Mesenchymal stem cell (in vitro differentiated cells and primary cell): ENCODE data around the gene CHCHD3.

Experiments used
- DNase-seq: peaks from one replicate; pipeline ENCODE4 v3.0.0-alpha.2; 2013
- H2AFZ ChIP-seq: one replicate; pipeline ENCODE4 v1.6.1; 2013; ENCODE audit warnings: low read depth, mild to moderate bottlenecking, control low read depth, inconsistent platforms, low read length, moderate library complexity
- H2AK5ac ChIP-seq: 2 replicates; pipeline ENCODE4 v1.6.1; 2013; ENCODE audit warnings: low read length, moderate library complexity, mild to moderate bottlenecking, inconsistent platforms; ENCODE audit not compliant: severe bottlenecking
- H2BK120ac ChIP-seq: one replicate; pipeline ENCODE4 v1.6.1; 2013; ENCODE audit warnings: low read depth, mild to moderate bottlenecking, inconsistent platforms, low read length, moderate library complexity
- H2BK12ac ChIP-seq, 2 experiments: one replicate each; pipeline ENCODE4 v1.6.1; 2013; ENCODE audit warnings: inconsistent platforms in 2 of 2, low read length in 2 of 2, mild to moderate bottlenecking in 2 of 2, moderate library complexity in 2 of 2, control low read depth in 1 of 2
- H2BK15ac ChIP-seq: one replicate; pipeline ENCODE4 v1.6.1; 2013; ENCODE audit warnings: mild to moderate bottlenecking, low read depth, inconsistent platforms; ENCODE audit not compliant: poor library complexity, severe bottlenecking
- H2BK5ac ChIP-seq: 2 replicates; pipeline ENCODE4 v1.6.1; 2013; ENCODE audit warnings: low read depth, mild to moderate bottlenecking, low read length, control low read depth, inconsistent platforms; ENCODE audit not compliant: poor library complexity, severe bottlenecking
- H3K14ac ChIP-seq, 2 experiments: one replicate each; pipeline ENCODE4 v1.6.1; 2013; ENCODE audit warnings: inconsistent platforms in 2 of 2, low read length in 2 of 2, control low read depth in 1 of 2, mild to moderate bottlenecking in 1 of 2, moderate library complexity in 1 of 2
- H3K18ac ChIP-seq, 2 experiments: one replicate each; pipeline ENCODE4 v1.6.1; 2013; ENCODE audit warnings: inconsistent platforms in 2 of 2, low read length in 2 of 2, control low read depth in 1 of 2, low read depth in 1 of 2, mild to moderate bottlenecking in 1 of 2
- H3K23ac ChIP-seq, 2 experiments: one replicate each; pipeline ENCODE4 v1.6.1; 2013; ENCODE audit warnings: inconsistent platforms in 2 of 2, low read length in 2 of 2, mild to moderate bottlenecking in 2 of 2, moderate library complexity in 2 of 2, control low read depth in 1 of 2
- H3K27ac ChIP-seq: 2 replicates; pipeline ENCODE4 v1.5.1; 2013; ENCODE audit warnings: mild to moderate bottlenecking, moderate library complexity, low read length, control low read depth, inconsistent platforms; ENCODE audit not compliant: poor library complexity, severe bottlenecking
- H3K27me3 ChIP-seq, 2 experiments: 2 replicates each; pipeline versions ENCODE4 v1.6.1 to v1.7.0; 2013; ENCODE audit warnings: low read length in 2 of 2, mild to moderate bottlenecking in 2 of 2, moderate library complexity in 2 of 2, control low read depth in 1 of 2, inconsistent platforms in 1 of 2; ENCODE audit not compliant: control insufficient read depth in 1 of 2, insufficient read depth in 1 of 2
- H3K36me3 ChIP-seq, 2 experiments: 2 replicates each; pipeline versions ENCODE4 v1.6.1 to v1.7.0; 2013; ENCODE audit warnings: low read length in 2 of 2, control low read depth in 1 of 2, inconsistent platforms in 1 of 2, low read depth in 1 of 2, mild to moderate bottlenecking in 1 of 2; ENCODE audit not compliant: insufficient read depth in 2 of 2, control insufficient read depth in 1 of 2
- H3K4ac ChIP-seq, 2 experiments: one replicate each; pipeline ENCODE4 v1.6.1; 2013; ENCODE audit warnings: inconsistent platforms in 2 of 2, low read length in 2 of 2, mild to moderate bottlenecking in 2 of 2, moderate library complexity in 2 of 2, control low read depth in 1 of 2, low read depth in 1 of 2
- H3K4me1 ChIP-seq: 2 replicates; pipeline ENCODE4 v1.6.1; 2013; ENCODE audit warnings: low read depth, low read length, control low read depth; ENCODE audit not compliant: control insufficient read depth, insufficient read depth
- H3K4me2 ChIP-seq: 2 replicates; pipeline ENCODE4 v1.6.1; 2013; ENCODE audit warnings: low read length, mild to moderate bottlenecking, inconsistent platforms; ENCODE audit not compliant: poor library complexity, severe bottlenecking
- H3K4me3 ChIP-seq, 2 experiments: 2 replicates each; pipeline versions ENCODE4 v1.5.1 to v1.7.0; 2013; ENCODE audit warnings: low read length in 2 of 2, mild to moderate bottlenecking in 2 of 2, control low read depth in 1 of 2, low read depth in 1 of 2; ENCODE audit not compliant: insufficient read depth in 1 of 2
- H3K79me1 ChIP-seq: replicated peaks from 2 replicates; pipeline ENCODE4 v1.6.1; 2013; ENCODE audit warnings: mild to moderate bottlenecking, control low read depth, low read length, inconsistent platforms; ENCODE audit not compliant: poor library complexity, severe bottlenecking
- H3K9ac ChIP-seq: 2 replicates; pipeline ENCODE4 v1.7.0; 2013; ENCODE audit warnings: mild to moderate bottlenecking, low read length, moderate library complexity
- H3K9me3 ChIP-seq: 2 replicates; pipeline ENCODE4 v1.7.0; 2013; ENCODE audit warnings: mild to moderate bottlenecking, low read length; ENCODE audit not compliant: control insufficient read depth
- H4K8ac ChIP-seq: one replicate; pipeline ENCODE4 v1.6.1; 2013; ENCODE audit warnings: inconsistent platforms, mild to moderate bottlenecking, low read length, moderate library complexity
- H4K91ac ChIP-seq: one replicate; pipeline ENCODE4 v1.6.1; 2013; ENCODE audit warnings: mild to moderate bottlenecking, low read length, inconsistent platforms
- WGBS: methylation state at CpG from one replicate; pipeline ENCODE4 v1.1.7; 2013; ENCODE audit warnings: mixed read lengths; 5-methylcytosine and 5-hydroxymethylcytosine counted together

CHCHD3 gene

GRCh38 chr7:132859199-132859598 lies 222.7 kb downstream of the CHCHD3 start:
- Histone ChIP-seq H3K79me1 (peaks cover 13% of the 10 kb centered on the region), H2AFZ (no peak overlapping the region), H2BK5ac (no peak overlapping the region), H4K91ac (no peak overlapping the region), H3K4me3 (no peak overlapping the region), H3K27me3 (no peaks in the 10 kb centered on the region), H3K9ac (no peak overlapping the region), H3K14ac (no peak overlapping the region), H2AK5ac (no peak overlapping the region), H3K36me3 (no peaks in the 10 kb centered on the region), H2BK12ac (no peak overlapping the region), H2BK120ac (no peak overlapping the region), H3K4me1 (no peaks in the 10 kb centered on the region), H3K27ac (no peak overlapping the region), H3K4ac (no peak overlapping the region), H3K23ac (no peak overlapping the region), H3K18ac (no peak overlapping the region), H3K9me3 (peaks cover 14% of the 10 kb centered on the region), H4K8ac (no peak overlapping the region), H3K4me2 (no peak overlapping the region), H2BK15ac (no peak overlapping the region)
- 95% methylated on average over 1 of the region's 1 CpG for WGBS
- DNase-seq, result no peak

DNA sequence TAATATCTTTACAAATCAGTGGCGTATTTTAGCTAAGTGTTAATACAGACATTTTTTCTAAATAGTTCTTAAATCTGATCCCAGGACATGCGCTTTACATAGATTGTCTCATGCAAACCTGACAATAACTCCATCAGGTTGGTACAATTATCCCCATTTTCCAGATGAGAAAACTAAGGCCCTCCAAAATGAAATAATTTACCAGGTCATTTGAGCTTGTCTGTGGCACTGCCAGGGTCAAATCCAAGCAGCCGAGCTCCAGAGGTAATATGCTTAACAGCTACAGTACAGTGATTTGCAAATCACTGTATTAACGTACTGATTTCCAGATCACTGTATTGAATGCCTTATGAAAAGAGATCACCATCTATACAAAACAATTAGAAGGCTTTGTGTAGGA lies 223.1 kb downstream of the CHCHD3 start:
- no peak overlapping the region for H3K4me2 ChIP-seq
- no peak overlapping the region for H2BK15ac ChIP-seq
- DNase-seq, result no peak
- H3K9me3 ChIP-seq, result peaks cover 12% of the 10 kb centered on the region
- H3K79me1 ChIP-seq, result peaks cover 13% of the 10 kb centered on the region
- no peak overlapping the region for H4K8ac ChIP-seq
- H3K18ac ChIP-seq, result no peak overlapping the region
- no peak overlapping the region for H2BK120ac ChIP-seq
- no peak overlapping the region for H3K27ac ChIP-seq
- no peaks in the 10 kb centered on the region for H3K36me3 ChIP-seq
- no peak overlapping the region for H4K91ac ChIP-seq
- no peak overlapping the region for H3K14ac ChIP-seq
- no peak overlapping the region for H2AFZ ChIP-seq
- H3K4me1 ChIP-seq, result no peaks in the 10 kb centered on the region
- H2BK5ac ChIP-seq, result no peak overlapping the region
- no peak overlapping the region for H3K4ac ChIP-seq
- H2AK5ac ChIP-seq, result no peak overlapping the region
- no peak overlapping the region for H3K23ac ChIP-seq
- H3K4me3 ChIP-seq, result no peak overlapping the region
- no peaks in the 10 kb centered on the region for H3K27me3 ChIP-seq
- 90% methylated on average over 3 of the region's 4 CpGs for WGBS
- H3K9ac ChIP-seq, result no peak overlapping the region
- no peak overlapping the region for H2BK12ac ChIP-seq

GRCh38 chr7:132858251-132858650 lies 223.6 kb downstream of the CHCHD3 start:
- no peak overlapping the region for H2AFZ ChIP-seq
- H4K8ac ChIP-seq, result no peak overlapping the region
- DNase-seq, result no peak
- H3K4me1 ChIP-seq, result no peaks in the 10 kb centered on the region
- H2AK5ac ChIP-seq, result no peak overlapping the region
- H2BK120ac ChIP-seq, result no peak overlapping the region
- 96% methylated on average over 2 of the region's 2 CpGs for WGBS
- H3K27ac ChIP-seq, result no peak overlapping the region
- no peak overlapping the region for H2BK15ac ChIP-seq
- H3K4ac ChIP-seq, result no peak overlapping the region
- H2BK12ac ChIP-seq, result no peak overlapping the region
- peaks cover 11% of the 10 kb centered on the region for H3K79me1 ChIP-seq
- no peaks in the 10 kb centered on the region for H3K27me3 ChIP-seq
- no peak overlapping the region for H3K23ac ChIP-seq
- H3K14ac ChIP-seq, result no peak overlapping the region
- H4K91ac ChIP-seq, result no peak overlapping the region
- H3K36me3 ChIP-seq, result no peaks in the 10 kb centered on the region
- H3K18ac ChIP-seq, result no peak overlapping the region
- no peak overlapping the region for H3K9ac ChIP-seq
- H2BK5ac ChIP-seq, result no peak overlapping the region
- H3K4me3 ChIP-seq, result no peak overlapping the region
- H3K4me2 ChIP-seq, result no peak overlapping the region
- H3K9me3 ChIP-seq, result peaks cover 7% of the 10 kb centered on the region

- no peak overlapping the region for H3K18ac ChIP-seq
- peaks cover 2% of the 10 kb centered on the region for H3K9me3 ChIP-seq
- no peak overlapping the region for H2BK15ac ChIP-seq
- no peak overlapping the region for H3K14ac ChIP-seq
- peaks cover 12% of the 10 kb centered on the region for H3K79me1 ChIP-seq
- H4K91ac ChIP-seq, result no peak overlapping the region
- H2BK12ac ChIP-seq, result no peak overlapping the region
- no peaks in the 10 kb centered on the region for H3K36me3 ChIP-seq
- no peak overlapping the region for H2AFZ ChIP-seq
- no peaks in the 10 kb centered on the region for H3K27me3 ChIP-seq
- H3K4me2 ChIP-seq, result no peak overlapping the region
- no peaks in the 10 kb centered on the region for H3K4me1 ChIP-seq
- H3K4me3 ChIP-seq, result no peak overlapping the region
- no peak overlapping the region for H3K4ac ChIP-seq
- H4K8ac ChIP-seq, result no peak overlapping the region
- no peak overlapping the region for H3K27ac ChIP-seq
- no peak overlapping the region for H3K23ac ChIP-seq
- H2AK5ac ChIP-seq, result no peak overlapping the region
- H3K9ac ChIP-seq, result no peak overlapping the region
- no peak overlapping the region for H2BK5ac ChIP-seq
- H2BK120ac ChIP-seq, result no peak overlapping the region
- no peak for DNase-seq
- WGBS, result 100% methylated on average over 4 of the region's 4 CpGs
Observed at GRCh38 chr7:132857703-132858102, 224.2 kb downstream of the CHCHD3 start.
